ENCODE data around the gene NLRP3. TPM values are rescaled to one million over a fixed set of nuclear protein-coding genes. Genes with fewer than 3 reads are reported as not detected.
"Not testable (repeated sequence)": the region's sequence is repeated elsewhere in the genome, so short reads cannot be mapped to it uniquely, and the experiment has no call there.

Gene NLRP3
- 3.8 and 4.6 TPM in 2 replicates for total RNA-seq (2014; rRNA removed; shearing (Covaris generic))

DNA sequence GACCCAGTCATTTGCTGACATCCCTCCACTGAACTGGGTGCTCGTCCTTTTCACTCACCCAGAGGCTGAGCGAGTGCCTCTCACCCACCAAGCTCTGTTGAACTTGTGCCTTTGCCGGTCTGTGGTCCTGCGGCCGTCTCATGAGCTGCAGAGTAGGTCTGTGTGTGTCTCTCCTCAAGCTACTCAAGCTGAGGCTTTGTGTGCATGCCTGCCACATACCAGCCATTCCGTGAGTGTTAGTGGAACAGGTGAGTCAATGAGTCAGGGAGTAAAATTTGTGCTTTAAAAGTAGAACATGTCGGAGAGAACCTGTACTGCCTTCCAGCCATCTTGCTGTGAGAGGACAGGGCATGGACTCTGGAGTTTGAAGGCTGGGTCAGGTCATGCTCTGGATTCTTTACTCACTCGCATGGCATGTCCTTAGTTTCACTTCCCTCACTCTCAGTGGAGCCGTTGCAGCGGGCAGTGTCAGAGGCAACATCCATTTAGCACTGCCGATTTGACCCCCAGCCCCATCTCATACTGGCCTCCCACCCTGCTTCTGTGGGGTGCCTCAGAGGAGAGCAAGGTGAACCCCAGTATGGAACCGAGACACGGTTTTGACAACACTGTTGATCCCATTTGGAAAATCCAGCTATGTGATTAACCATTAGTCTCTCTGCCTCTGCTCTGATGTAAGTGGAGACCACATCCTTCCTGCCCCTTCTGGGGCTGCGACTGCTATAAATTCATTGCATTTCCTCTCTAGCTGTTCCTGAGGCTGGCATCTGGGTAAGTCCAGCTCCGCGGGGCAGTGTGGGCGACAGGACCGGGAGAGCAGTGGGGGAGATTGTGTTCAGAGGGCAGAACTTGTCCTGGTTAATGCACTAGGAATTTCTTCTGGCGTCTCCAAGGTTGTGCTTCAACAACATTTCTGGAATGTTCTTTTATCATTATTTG is at the start of gene NLRP3:
Gene NLRP3 (plus strand): TSS at position 751 of the 939 bp plus-strand sequence. CDS start 2,628 bp downstream, outside the sequence.
- DNase-seq (ENCODE audit: low read depth): peak; percentile 76

GRCh38 chr1:247366345-247366744 is 49.6 kb upstream of the NLRP3 start:
- DNase-seq (ENCODE audit: low read depth): not testable (repeated sequence)

- DNase-seq (ENCODE audit: low read depth): no peak
Observed at GRCh38 chr1:247366926-247367645, 48.9 kb upstream of the NLRP3 start.

DNA sequence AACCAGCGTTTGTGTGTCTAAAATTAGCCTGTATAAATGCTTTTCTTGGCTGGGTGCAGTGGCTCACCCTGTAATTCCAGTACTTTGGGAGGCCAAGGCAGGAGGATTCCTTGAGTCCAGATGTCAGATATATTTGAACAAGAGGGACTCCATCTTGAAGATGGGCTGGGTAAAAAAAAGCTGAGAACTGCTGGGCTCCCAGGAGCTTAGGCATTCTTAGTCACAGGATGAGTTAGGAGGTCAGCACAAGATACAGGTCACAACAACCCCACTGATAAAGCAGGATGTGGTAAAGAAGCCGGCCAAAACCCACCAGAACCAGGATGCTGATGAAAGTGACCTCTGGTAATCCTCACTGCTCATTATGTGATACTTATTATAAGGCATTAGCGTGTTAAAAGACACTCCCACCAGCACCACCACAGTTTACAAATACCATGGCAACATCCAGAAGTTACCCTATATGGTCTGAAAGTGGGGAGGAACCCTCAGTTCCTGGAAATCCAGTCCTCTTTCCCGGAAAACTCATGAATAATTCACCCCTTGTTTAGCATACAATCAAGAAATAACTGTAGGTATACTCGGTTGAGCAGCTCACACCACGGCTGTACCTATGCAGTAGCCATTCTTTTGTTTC is 48.1 kb upstream of the NLRP3 start:
- DNase-seq (ENCODE audit: low read depth): peak; percentile 46

DNA sequence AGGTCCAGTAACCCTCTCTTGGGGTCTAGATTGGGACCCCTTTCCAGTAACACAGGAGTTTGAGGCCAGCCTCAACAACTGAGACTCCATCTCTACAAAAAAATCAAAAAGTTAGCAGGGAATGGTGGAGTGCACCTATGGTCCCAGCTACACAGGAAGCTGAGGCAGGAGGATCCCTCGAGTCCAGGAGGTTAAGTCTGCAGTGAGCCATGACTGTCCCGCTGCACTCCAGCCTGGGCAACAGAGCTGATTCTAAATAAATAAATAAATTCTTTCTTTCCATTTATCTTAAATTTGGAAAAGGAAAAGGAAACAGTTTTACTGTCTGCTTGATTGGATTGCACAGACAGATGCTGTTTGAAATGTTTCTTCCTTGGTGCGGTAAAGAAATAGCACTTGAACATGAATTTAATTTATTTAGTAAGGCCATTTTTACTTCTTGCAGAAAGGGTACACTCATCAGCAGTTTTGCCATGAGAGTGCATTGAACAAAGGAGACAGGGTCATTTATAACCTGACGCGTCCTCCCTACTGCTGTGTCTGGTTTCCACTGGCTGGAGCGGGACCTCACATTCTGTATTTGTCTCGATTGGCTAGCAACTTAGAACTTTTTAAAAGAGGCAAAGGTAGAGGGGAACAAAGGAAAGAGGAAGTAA is 47.4 kb upstream of the NLRP3 start:
- no peak for DNase-seq (ENCODE audit: low read depth)

DNA sequence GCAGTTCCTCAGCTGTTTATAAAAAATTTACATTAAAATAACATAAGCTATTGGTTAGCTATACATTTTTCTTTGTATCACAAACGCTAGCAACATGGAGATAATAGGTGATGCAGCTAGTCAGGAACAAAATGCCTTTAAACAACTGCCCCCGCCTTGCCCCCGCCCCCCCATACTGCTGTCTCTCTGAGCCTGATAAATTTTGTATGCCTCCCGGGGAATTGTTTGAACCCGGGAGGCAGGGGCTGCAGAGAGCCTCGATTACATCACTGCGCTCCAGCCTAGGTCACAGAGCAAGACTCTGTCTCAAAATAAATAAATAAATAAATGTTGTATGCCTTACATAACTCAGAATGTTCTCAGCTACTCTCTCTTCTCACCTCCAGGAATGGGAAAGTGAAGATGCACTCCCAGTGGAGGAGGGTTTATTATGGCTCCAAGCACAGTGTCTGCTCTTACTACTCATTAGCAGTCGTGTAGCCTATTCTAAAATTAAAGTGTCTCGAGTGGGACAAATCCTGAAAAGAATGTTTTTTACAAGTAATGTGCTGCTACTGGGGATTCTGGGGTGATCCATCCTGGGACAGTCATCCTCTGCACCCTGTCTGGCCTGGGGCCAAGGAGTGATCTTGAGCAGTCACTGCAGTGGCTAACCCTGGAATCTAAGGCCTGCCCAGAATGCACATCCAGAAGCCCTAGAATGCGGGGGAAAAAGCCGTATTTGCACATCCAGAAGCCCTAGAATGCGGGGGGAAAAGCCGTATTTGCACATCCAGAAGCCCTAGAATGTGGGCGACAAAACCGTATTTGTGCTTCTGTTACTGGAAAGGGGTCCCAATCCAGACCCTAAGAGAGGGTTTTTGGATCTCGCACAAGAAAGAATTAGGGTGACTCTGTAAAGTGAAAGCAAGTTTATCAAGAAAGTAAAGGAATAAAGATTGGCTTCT is 44.9 kb upstream of the NLRP3 start:
- peak; percentile 8 for DNase-seq (ENCODE audit: low read depth)

DNA sequence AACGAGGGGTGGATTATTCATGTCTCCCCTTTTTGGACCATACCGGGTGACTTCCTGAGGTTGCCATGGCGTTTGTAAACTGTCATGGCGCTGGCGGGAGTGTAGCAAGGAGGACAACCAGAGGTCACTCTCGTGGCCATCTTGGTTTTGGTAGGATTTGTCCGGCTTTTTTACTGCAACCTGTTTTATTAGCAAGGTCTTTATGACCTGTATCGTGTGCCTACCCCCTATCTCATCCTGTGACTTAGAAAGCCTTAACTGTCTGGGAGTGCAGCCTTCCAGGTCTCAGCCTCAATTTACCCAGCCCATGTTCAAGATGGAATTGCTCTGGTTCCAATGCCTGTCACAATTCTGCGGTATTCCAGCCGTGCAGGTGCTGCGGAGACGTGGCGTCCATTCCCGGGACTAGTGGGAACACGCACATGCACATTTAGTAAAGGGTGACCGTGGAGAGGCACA is 44.1 kb upstream of the NLRP3 start:
- no peak for DNase-seq (ENCODE audit: low read depth)

DNA sequence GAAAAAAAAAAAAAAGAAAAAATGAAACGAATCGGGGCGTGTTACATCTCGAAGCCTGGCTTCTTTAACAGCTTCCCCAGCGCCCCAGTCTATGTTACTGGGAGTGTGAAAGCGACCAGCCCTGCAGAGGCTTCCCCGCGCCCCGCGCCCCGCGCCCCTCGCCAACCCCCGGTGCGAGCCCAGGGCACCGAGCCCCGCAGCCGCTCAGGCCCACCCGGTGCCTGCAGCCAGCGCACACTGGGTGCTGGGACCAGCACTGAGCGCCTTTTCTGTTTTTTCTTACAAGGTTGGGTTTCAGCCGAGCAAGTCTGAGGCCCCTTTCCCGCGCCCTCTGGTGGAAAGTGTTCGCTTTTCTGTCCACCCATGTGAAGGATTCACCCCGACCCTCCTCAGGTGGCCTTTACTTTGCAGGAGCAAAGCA is 42.2 kb upstream of the NLRP3 start:
- DNase-seq (ENCODE audit: low read depth): no peak

DNA sequence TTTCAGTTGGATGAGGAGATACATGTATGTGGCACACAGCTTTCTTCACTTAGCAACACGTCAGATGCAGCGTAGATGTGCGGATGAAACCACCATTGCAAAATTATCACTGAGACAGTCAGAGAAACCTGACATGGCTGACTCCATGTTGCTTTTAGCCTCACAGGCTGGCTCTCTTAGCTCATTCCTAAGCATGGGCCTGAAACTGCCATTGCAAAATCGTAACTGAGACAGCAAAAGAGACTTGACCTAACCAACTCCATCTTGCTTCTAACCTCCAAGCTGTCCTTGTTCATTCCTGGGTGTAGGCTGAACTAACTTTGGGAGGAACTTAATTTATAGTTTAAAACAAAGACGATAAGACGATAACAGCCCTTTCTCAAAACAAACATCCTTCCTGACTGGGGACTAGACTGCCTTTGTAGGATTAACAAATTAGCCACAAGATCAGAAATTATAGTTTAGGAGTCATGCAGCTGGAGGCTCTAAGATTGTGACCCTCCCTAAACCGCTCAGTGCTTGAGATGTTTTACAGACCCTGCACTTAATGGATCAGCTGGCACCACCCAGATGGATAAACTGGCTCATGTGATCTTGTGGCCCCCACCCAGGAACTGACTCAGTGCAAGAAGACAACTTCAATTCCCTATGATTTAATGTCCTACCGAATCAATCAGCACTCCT is 41.2 kb upstream of the NLRP3 start:
- DNase-seq (ENCODE audit: low read depth): not testable (repeated sequence)

- DNase-seq (ENCODE audit: low read depth): no peak
Observed at GRCh38 chr1:247375747-247376146, 40.2 kb upstream of the NLRP3 start.

DNA sequence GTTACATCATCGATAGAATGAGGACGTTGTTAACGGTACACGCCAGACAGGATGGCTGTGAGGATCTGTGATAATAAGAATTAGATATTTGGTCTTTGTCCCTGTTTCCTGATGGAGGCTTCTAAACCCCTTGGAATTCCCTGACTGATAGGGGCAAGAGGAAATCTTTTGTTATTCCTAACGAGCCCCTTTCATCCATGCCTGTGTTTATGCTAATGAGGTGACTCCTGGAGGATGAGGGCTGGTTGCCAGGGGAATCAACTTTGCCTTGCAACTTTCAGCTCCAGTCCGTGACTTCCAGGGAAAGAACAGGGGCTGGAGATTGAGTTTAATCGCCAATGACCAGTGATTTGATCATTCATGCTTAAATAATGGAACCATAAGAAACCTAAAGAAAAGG is 39.3 kb upstream of the NLRP3 start:
- no peak for DNase-seq (ENCODE audit: low read depth)

- not testable (repeated sequence) for DNase-seq (ENCODE audit: low read depth)
Observed at GRCh38 chr1:247377656-247378055, 38.3 kb upstream of the NLRP3 start.

- DNase-seq (ENCODE audit: low read depth): no peak
Observed at GRCh38 chr1:247378334-247379073, 37.5 kb upstream of the NLRP3 start.

- DNase-seq (ENCODE audit: low read depth): no peak
Observed at GRCh38 chr1:247385283-247385682, 30.7 kb upstream of the NLRP3 start.

DNA sequence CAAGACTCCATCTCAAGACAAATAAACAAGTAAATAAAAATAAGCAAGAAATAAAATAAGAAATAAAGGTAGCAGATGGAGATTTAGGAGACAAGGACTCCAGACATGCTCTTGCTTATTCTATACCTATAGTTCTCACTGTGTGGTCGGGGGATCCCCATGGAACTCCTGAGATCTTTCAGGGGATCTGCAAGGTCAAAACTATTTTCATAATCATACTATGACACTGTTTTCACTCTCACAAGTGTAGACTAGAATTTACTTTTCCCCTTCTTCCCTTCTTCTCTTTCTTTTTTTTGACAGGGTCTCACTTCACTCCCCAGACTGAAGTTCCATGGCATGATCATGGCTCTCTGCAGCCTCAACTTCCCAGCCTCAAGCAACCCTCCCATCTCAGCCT is 29.8 kb upstream of the NLRP3 start:
- DNase-seq (ENCODE audit: low read depth): no peak

- peak; percentile 25 for DNase-seq (ENCODE audit: low read depth)
Observed at GRCh38 chr1:247386687-247387086, 29.3 kb upstream of the NLRP3 start.

GRCh38 chr1:247387096-247387495 is 28.9 kb upstream of the NLRP3 start:
- DNase-seq (ENCODE audit: low read depth): no peak

GRCh38 chr1:247387565-247387964 is 28.4 kb upstream of the NLRP3 start:
- DNase-seq (ENCODE audit: low read depth): no peak

All from Daoy (cell line).